Fibroblast of villous mesenchyme (primary cell): ENCODE measurements around the gene HIGD1C. TPM values are rescaled to one million over a fixed set of nuclear protein-coding genes. Genes with fewer than 3 reads are reported as not detected.

Experiments used
- DNase-seq: peaks from one replicate; pipeline ENCODE4 v3.0.0-alpha.2; 2010; ENCODE audit warnings: low read depth
- H3K4me3 ChIP-seq: 2 replicates; pipeline ENCODE4 v1.5.1; 2011; ENCODE audit warnings: low read depth, mild to moderate bottlenecking, low read length
- total RNA-seq: library from RNA; depleted of rRNA; stranded (reverse); fragments of >200 nt; gene quantifications from 2 replicates; pipeline ENCODE4 v1.2.3, GENCODE V29; 2012
- TF ChIP-seq, protein P1 (sequence below): IDR thresholded peaks from 2 replicates; pipeline ENCODE4 v1.5.1; 2012; ENCODE audit warnings: low read depth, mild to moderate bottlenecking, low read length; ENCODE audit not compliant: insufficient read depth

Gene HIGD1C
- total RNA-seq, 1 donor, result not detected

- H3K4me3 ChIP-seq, result no peak overlapping the region
- TF ChIP-seq, protein P1, sequence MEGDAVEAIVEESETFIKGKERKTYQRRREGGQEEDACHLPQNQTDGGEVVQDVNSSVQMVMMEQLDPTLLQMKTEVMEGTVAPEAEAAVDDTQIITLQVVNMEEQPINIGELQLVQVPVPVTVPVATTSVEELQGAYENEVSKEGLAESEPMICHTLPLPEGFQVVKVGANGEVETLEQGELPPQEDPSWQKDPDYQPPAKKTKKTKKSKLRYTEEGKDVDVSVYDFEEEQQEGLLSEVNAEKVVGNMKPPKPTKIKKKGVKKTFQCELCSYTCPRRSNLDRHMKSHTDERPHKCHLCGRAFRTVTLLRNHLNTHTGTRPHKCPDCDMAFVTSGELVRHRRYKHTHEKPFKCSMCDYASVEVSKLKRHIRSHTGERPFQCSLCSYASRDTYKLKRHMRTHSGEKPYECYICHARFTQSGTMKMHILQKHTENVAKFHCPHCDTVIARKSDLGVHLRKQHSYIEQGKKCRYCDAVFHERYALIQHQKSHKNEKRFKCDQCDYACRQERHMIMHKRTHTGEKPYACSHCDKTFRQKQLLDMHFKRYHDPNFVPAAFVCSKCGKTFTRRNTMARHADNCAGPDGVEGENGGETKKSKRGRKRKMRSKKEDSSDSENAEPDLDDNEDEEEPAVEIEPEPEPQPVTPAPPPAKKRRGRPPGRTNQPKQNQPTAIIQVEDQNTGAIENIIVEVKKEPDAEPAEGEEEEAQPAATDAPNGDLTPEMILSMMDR, result no peak
- DNase-seq, result no peak
These were observed 38.4 kb downstream of the HIGD1C start for GRCh38 chr12:50990791-50991190.

- no peak for DNase-seq
- TF ChIP-seq, protein P1, result no peak
- H3K4me3 ChIP-seq, result no peak overlapping the region
These were observed 38.9 kb downstream of the HIGD1C start for GRCh38 chr12:50991291-50991690.

DNA sequence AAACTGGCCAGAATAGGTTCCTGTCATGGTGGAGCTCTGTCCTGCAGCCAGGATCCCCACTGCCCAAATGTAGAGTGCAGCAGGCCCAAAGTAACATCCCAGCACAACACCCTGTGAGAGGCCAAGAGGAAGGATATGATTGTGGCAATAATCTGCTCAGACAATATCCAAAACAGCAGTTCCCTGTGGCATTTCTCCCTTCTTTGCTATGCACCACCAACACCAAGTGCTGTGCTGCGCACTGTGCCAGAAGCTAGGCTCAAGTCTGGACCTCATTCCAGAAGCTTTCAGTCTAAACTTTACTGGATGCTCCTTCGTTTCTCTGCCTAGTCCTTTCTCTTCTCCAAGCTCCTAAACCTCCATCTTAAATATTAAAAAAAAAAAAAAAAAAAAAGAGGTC, 40.5 kb downstream of the HIGD1C start:
- DNase-seq, result no peak
- H3K4me3 ChIP-seq, result no peak overlapping the region
- TF ChIP-seq, protein P1, result no peak

- H3K4me3 ChIP-seq, result no peak overlapping the region
- DNase-seq, result no peak
- TF ChIP-seq, protein P1, result no peak
These were observed 46.7 kb downstream of the HIGD1C start for GRCh38 chr12:50999093-50999492.

GRCh38 chr12:51000245-51000644, 47.9 kb downstream of the HIGD1C start:
- H3K4me3 ChIP-seq, result no peak overlapping the region
- DNase-seq, result no peak
- TF ChIP-seq, protein P1, result no peak

DNA sequence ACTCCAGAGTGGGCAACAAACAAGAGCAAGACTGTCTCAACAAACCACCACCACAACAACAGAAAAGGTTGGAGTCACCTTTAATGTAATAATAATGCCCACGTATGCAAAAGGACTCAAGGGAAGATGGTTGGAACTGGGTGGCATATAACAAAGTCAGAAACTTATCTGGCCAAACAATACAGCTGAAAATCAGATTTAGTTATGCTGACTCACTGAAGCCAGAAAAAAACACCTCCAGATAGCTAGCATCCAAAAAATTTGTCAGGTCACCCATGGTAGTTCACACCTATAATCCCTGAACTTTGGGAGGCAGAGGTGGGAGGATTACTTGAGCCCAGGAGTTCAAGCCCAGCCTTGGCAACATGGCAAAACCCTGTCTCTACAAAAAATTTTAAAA, 49.5 kb downstream of the HIGD1C start:
- no peak overlapping the region for H3K4me3 ChIP-seq
- no peak for DNase-seq
- TF ChIP-seq, protein P1, result no peak

- TF ChIP-seq, protein P1, result no peak
- H3K4me3 ChIP-seq, result no peak overlapping the region
- DNase-seq, result no peak
These were observed 52.2 kb downstream of the HIGD1C start for GRCh38 chr12:51004504-51004903.
